DND-41 (cell line): ENCODE results near the gene VIM.
A peak's percentile ranks its signal among the peaks of the same experiment; 100 is the strongest.

ENCODE experiments used
- ATAC-seq: fragments of 200-7000 bp; cut with Tn5 transposase; 3 replicates; pipeline ENCODE4 v1.9.1; 2021; ENCODE audit warnings: low read depth; ENCODE audit not compliant: insufficient read depth
- DNase-seq: peaks from one replicate; pipeline ENCODE4 v3.0.0-alpha.2; 2020
- H2AFZ ChIP-seq: 2 replicates; pipeline ENCODE4 v1.6.0; 2012; ENCODE audit warnings: low read depth, low read length
- H3K27ac ChIP-seq: 2 replicates; pipeline ENCODE4 v1.5.1; 2012; ENCODE audit warnings: low read length, inconsistent platforms
- H3K27me3 ChIP-seq: fragments of 200-600 bp; sonication (generic); 2 replicates; pipeline ENCODE4 v1.6.0; 2012; ENCODE audit warnings: low read length, mild to moderate bottlenecking, inconsistent platforms; ENCODE audit not compliant: insufficient read depth, poor library complexity
- H3K36me3 ChIP-seq: 2 replicates; pipeline ENCODE4 v1.5.1; 2012; ENCODE audit warnings: low read length, inconsistent platforms; ENCODE audit not compliant: insufficient read depth
- H3K4me1 ChIP-seq: 2 replicates; pipeline ENCODE4 v1.5.1; 2012; ENCODE audit warnings: mild to moderate bottlenecking, low read length; ENCODE audit not compliant: insufficient read depth
- H3K4me2 ChIP-seq: 2 replicates; pipeline ENCODE4 v1.6.0; 2012; ENCODE audit warnings: mild to moderate bottlenecking, moderate library complexity, low read length, inconsistent platforms; ENCODE audit not compliant: insufficient read depth
- H3K4me3 ChIP-seq, 2 experiments: fragments of 200-600 bp in 1 of 2; shearing (Covaris generic) in 1 of 2; 2 replicates each; pipeline ENCODE4 v1.5.1; 2012 to 2016; ENCODE audit warnings: inconsistent platforms in 2 of 2, low read length in 2 of 2, mild to moderate bottlenecking in 2 of 2, low read depth in 1 of 2, moderate library complexity in 1 of 2
- H3K79me2 ChIP-seq: 2 replicates; pipeline ENCODE4 v1.6.0; 2012; ENCODE audit warnings: low read length, inconsistent platforms; ENCODE audit not compliant: insufficient read depth
- H3K9ac ChIP-seq: 2 replicates; pipeline ENCODE4 v1.6.0; 2012; ENCODE audit warnings: low read depth, mild to moderate bottlenecking, inconsistent platforms, low read length, moderate library complexity
- H3K9me3 ChIP-seq: 2 replicates; pipeline ENCODE4 v1.5.1; 2012; ENCODE audit warnings: low read length, moderate library complexity, mild to moderate bottlenecking, inconsistent platforms; ENCODE audit not compliant: insufficient read depth, severe bottlenecking
- H4K20me1 ChIP-seq: 2 replicates; pipeline ENCODE4 v1.6.0; 2012; ENCODE audit warnings: low read length; ENCODE audit not compliant: insufficient read depth
- CTCF ChIP-seq: IDR thresholded peaks from 2 replicates; pipeline ENCODE4 v1.5.1; 2012; ENCODE audit warnings: borderline replicate concordance, low read length, moderate library complexity, mild to moderate bottlenecking; ENCODE audit not compliant: poor library complexity, severe bottlenecking; ENCODE audit errors: extremely low read depth
- EZH2 ChIP-seq: IDR thresholded peaks from 3 replicates; pipeline ENCODE4 v1.6.1; 2012; ENCODE audit warnings: borderline replicate concordance, low read depth, mild to moderate bottlenecking, moderate library complexity, low read length, inconsistent platforms; ENCODE audit not compliant: severe bottlenecking

VIM gene

GRCh38 chr10:17216901-17217395, 11.1 kb upstream of the VIM start:
- Histone ChIP-seq H3K27me3 (no peaks in the 10 kb centered on the region), H2AFZ (no peak overlapping the region), H3K4me3 (no peak overlapping the region), H4K20me1 (no peaks in the 10 kb centered on the region), H3K4me1 (peaks cover 9% of the 10 kb centered on the region), H3K9me3 (no peaks in the 10 kb centered on the region), H3K36me3 (no peaks in the 10 kb centered on the region), H3K27ac (peak overlapping the region; percentile 27; the same call in 1 of the 2 replicates), H3K79me2 (no peaks in the 10 kb centered on the region), H3K4me2 (no peak overlapping the region), H3K9ac (no peak overlapping the region)
- DNase-seq: no peak
- TF ChIP-seq CTCF (no peak), EZH2 (no peak)
- no peak for ATAC-seq

GRCh38 chr10:17217631-17218232, 10.3 kb upstream of the VIM start:
- no peaks in the 10 kb centered on the region for H3K27me3 ChIP-seq
- no peak overlapping the region for H3K4me3 ChIP-seq
- DNase-seq (no peak), ATAC-seq (no peak)
- H2AFZ ChIP-seq: no peak overlapping the region
- no peak overlapping the region for H3K9ac ChIP-seq
- H3K36me3 ChIP-seq: no peaks in the 10 kb centered on the region
- H4K20me1 ChIP-seq: no peaks in the 10 kb centered on the region
- TF ChIP-seq EZH2: no peak
- TF ChIP-seq CTCF: no peak
- H3K27ac ChIP-seq: no peak overlapping the region
- no peak overlapping the region for H3K4me2 ChIP-seq
- H3K9me3 ChIP-seq: no peaks in the 10 kb centered on the region
- peaks cover 9% of the 10 kb centered on the region for H3K4me1 ChIP-seq
- no peaks in the 10 kb centered on the region for H3K79me2 ChIP-seq

GRCh38 chr10:17219024-17219423, 9.0 kb upstream of the VIM start:
- Histone ChIP-seq H3K27ac (no peak overlapping the region), H4K20me1 (no peaks in the 10 kb centered on the region), H3K9ac (no peak overlapping the region), H3K4me2 (no peak overlapping the region), H3K27me3 (no peaks in the 10 kb centered on the region), H2AFZ (no peak overlapping the region), H3K4me3 (no peak overlapping the region), H3K9me3 (no peaks in the 10 kb centered on the region), H3K4me1 (peaks cover 9% of the 10 kb centered on the region), H3K36me3 (no peaks in the 10 kb centered on the region), H3K79me2 (no peaks in the 10 kb centered on the region)
- ATAC-seq: no peak
- DNase-seq: no peak
- no peak for TF ChIP-seq CTCF
- no peak for TF ChIP-seq EZH2
